SK-MEL-5 (cell line): Measurements from ENCODE around the gene PARP16. TPM values are rescaled to one million over a fixed set of nuclear protein-coding genes. Genes with fewer than 3 reads are reported as not detected.

ENCODE experiments used
- DNase-seq: peaks from one replicate; pipeline ENCODE4 v3.0.0-alpha.2; 2016; ENCODE audit warnings: low read depth, low spot score
- in situ Hi-C: cut with HindIII; loops from 2 replicates; pipeline ENCODE4 v1.10.0; 2016; ENCODE audit warnings: low sequenced_read_pairs, high pct_unique_total_duplicates, low pct_unique_long_range_greater_than_20kb
- small RNA-seq, 2 experiments: library from RNA; depleted of rRNA; stranded (forward); fragments of <200 nt; gene quantifications; one replicate each; pipeline ENCODE3, GENCODE V24; 2014
- total RNA-seq: library from RNA; depleted of rRNA; stranded (reverse); fragments of >200 nt; shearing (Covaris generic); gene quantifications from 2 replicates; pipeline ENCODE4 v1.2.3, GENCODE V29; 2014; rRNA removed

PARP16 gene
- total RNA-seq, 1 experiment from 2014 or later, result 7.4 TPM

DNA sequence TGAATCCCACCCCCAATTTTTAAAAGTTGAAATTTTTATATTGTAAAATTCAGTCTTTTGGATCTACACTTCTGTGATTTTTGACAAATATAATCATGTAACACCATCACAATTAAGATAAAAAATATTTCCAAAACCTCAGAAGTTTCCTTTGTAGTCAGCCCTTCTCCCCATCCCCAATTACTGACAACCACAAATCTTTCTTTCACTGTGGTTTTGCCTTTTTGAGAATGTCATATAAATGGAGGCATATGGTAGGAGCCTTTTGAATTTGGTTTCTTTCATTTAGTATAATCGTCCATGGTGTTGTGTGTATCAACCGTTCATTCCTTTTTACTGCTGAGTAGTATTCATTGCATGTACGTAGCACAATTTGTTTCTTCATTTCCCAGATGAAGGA, 67.5 kb downstream of the PARP16 start:
- in situ Hi-C loops, result no loop called here
- no peak for DNase-seq

DNA sequence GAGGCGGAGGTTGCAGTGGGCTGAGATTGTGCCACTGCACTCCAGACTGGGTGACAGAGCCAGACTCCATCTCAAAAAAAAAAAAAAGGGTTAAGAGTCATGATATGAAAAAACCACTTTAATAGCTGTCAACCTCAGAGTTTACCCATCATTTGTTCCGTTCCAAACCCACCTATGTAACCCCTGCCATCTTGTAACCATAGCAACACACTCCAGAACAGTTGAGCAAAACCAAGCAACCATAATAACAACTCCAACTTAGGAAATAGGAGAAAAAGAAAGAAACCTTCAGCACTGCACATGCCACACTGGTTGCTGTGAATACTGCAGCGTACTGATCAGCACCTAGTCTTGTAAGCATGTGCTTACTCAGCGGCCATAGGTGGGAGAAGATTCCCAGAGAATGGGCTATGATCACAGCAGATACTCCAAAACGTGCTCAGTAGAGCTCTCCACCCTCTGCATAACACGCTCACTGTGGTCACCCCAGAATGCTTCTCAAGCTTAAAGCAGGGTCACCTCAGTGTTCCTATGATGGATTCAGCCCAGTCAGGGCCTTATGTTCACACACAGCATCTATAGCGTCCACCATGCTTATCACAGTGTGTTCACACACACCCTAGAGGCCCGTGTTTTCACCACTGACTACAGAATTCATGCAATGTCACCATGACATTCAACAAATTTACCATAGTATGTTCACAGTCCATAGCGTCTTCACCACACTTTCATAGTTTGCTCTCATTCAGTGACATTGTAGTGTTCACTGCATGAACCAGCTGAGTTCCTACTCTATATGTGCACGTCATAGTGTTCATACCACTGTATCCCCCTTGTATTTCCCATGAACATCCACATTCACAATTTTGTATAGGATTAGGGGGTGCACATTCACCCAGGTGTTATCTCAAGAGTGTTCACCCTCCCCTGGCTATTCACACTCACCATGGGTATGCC, 68.9 kb downstream of the PARP16 start:
- in situ Hi-C loops, result no loop called here
- DNase-seq, result no peak

DNA sequence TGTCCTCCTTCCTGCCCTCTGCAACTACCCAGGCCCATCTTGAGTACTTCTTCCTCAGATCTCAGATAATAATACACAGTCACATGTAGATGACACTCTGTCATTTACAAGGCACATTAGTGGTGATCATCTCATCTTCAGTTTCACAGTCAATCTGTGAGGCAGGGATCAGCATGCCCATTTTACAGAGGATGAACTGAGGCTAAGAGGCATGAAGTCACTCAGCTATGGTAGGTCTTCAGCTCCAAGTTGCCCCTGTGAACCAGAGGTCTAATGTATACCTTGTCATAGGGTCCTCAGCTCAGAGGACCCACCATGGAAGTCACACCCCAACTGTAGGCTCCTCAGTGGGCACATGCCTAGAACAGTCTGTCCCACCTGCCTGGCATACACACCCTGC, 71.2 kb downstream of the PARP16 start:
- DNase-seq, result no peak
- in situ Hi-C loops, result no loop called here

DNA sequence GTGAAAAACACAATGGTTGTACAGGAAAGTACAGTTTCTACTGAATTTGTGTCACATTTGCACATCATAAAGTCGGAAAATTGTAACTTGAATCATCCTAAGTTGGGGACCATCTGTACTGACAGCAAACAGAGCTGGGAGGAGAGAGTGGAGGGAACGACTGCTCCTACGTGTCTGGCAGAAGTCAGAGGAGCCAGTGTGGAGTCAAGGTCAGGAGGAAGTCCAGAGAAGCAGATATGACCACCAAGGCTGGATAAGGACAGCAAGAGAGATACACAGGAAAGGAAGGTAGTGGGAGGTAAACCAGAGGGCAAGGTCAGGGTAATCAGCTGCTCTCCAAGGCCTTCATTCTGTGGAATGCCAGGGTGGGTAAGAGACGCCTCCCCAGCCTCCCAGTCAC, 72.7 kb downstream of the PARP16 start:
- in situ Hi-C loops, result no loop called here
- no peak for DNase-seq

DNA sequence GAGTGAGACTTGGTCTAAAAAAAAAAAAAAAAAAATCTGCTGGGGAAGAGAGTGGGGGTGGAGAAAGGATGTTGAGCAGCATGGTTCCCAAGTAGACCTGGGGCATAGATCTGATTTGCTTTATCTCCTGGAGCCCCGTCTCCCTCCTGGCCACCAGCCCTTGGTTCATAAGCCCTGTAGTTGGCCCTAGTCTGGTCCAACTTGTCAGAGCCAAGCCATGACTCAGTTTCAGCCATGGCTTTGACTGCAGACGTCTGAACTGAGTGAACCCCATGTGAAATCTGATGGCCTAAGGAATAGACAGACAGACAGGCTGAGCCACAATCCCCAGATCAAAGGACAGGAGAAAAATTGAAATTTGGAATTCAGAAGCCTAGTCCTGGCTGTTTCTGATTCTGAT, 73.4 kb downstream of the PARP16 start:
- in situ Hi-C loops, result no loop called here
- DNase-seq, result no peak

DNA sequence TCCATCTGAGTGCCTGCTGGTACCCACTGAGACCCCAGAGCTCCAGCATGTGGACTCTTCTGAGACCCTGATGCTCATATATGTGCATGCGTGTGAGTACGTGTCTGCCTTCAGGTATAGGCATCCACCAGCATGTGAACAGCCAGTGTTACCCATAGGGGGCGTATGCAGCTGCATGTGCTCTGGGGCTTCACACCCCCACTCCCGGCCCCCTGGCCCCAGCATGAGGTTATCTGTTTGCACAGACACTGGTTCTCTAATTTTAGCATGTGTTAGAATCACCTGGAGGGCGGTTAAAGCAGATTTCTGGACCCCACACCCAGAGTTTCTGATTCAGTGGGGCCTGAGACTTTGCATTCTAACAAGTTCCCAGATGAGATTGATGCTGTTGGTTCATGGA, 74.6 kb downstream of the PARP16 start:
- DNase-seq, result peak; percentile 66
- in situ Hi-C loops, result no loop called here

DNA sequence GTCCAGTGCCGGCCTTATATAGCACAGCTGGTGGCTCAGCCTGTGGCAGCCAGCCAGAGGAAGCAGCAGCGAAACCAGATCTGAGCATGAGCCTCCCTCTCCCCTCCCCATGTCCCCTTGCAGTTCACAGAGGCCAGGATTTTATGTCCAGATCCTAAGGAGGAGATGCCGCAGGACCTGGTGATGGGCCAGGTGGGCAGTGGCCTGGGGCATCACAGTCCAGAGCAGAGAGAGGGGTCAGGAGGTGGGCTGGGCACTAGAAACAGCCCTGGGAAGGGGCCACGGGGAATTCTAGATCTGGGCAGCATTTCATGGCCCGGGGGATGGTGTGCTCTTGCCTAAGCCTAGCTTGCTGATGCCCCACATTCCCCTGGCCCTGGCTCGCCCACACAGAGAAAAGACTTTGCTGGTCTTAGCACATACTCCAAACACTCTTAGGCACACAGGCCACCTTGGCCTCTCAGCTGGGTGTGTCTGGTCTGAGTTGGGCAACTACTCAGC, 75.2 kb downstream of the PARP16 start:
- no peak for DNase-seq
- in situ Hi-C loops, result no loop called here

DNA sequence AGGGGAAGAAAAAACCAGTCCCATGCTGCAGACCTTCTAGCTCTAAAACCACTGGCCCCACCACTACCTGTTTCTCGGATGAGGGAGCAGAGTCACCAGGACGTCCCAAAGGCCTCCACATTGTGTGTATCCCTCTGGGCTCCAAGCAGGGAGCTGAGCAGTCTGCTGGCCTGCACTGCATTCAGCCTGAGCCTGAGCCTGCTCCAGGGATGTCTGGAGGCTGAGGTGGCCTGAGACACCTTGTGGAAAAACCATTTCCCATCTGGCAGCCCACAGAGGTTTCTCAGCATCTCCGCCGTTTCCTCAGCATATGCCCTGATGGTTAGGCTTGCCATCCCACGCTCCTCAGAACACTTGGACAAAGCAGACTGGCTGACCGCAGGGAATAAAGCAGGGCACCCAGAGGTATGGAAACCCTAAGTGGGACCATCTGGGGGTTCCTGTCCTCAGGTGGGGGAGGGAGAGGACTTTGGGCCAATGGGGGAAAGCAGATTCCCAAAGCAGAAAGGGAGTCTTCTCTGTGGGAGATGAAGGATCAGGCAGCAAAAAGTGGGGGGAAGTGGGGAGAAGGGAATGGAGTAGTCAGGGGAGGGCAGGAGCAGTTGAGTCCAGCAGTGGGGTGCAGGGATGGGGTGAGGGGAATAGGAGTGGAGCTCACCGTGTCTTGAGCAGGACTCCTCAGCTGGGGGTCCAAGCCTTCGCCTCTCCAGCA, 75.8 kb downstream of the PARP16 start, which contains the start of gene CILP:
TSS of gene CILP (minus strand) at position 704 of the 712 bp plus-strand sequence. CDS start 1,718 bp downstream, outside the sequence.
- in situ Hi-C loops, result no loop called here
- no peak for DNase-seq

DNA sequence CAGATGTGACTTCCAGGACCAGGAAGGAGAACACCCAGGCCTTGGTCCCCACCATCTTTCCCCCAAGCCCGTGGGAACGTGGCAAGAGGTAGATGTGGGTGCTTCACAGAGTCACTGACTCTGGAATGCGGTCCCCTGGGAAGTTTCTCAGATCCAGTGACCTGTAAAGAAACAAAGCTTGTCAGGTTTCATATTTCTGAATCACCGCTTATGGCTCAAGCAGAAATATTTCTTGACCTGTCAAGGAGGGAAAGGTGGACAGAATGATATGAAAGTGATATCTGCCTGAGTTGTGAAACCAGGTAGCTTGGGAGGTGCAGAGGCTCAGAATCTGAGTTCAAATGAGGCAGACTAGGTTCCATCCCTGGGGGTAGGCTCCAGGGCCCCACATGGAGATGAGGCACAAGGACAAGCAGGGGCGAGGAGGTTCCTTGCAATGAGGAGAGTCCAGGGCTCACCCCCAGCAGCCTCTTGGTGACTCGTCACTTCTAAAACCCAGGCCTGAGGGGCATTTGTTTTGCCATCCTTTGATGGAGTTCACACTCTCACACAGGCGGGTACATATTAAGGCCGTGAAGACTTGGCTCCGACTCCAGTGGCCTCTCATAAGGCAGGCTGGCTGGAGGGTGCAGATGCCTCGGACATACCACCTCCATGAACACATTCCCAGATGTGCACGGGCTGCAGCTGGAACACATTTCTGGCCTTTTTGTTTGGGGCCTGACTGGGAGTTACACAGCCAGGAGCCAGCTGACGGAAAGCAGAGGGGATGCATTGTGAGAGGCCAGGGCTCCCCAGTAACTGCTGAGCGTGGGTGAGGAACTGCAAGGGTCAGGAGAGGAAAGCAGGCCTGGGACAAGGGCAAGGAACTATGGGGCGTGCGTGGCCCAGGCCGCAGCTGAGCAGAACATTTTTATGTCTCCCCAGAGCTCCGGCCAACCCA, 76.7 kb downstream of the PARP16 start:
- in situ Hi-C loops, result no loop called here
- DNase-seq, result no peak

DNA sequence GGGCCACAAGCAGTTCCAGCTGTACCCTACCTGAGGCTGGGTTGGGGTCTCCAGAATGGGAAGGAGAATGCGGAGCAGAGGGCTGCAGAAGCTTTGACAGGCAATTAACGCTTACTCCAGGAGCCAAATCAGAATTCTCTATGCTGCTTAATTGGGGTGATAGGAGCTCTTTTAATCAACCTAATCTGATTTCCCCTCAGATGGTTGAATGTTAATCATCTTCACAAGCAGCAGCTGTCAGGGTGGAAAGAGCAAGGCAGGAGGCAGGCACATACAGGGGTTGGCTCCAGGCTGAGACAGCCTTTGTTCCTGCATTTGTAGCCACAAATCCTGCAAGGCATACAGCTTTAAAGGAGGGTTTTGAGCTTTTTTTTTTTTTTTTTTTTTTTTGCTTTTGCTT, 78.0 kb downstream of the PARP16 start:
- in situ Hi-C loops, result no loop called here
- DNase-seq, result no peak

Small RNA genes within 50 kb of the gene (small RNA-seq; reads per million reads assigned to genes)
- gene AC068213.1 (0 reads per million in 2 experiments), gene RNU5A-1 (128,785 to 761,052 reads per million in 2 experiments), gene RNU5B-1 (5,838 to 50,762 reads per million in 2 experiments), gene RNU6-686P (0 reads per million in 2 experiments), gene SNORA24B (0.06 to 0.24 reads per million in 2 experiments)

Other genes starting within 250 kb of the PARP16 start
- gene SLC51B, start 241.5 kb downstream of the PARP16 start, total RNA-seq, result 0.24 TPM in 1 of 2 replicates, not detected in the other
- not detected in 2 replicates for gene RASL12, start 218.9 kb downstream of the PARP16 start, total RNA-seq
- gene KBTBD13, start 210.1 kb downstream of the PARP16 start, total RNA-seq, result not detected in 2 replicates
- 31.1 and 31.5 TPM in 2 replicates for gene UBAP1L, start 171.7 kb downstream of the PARP16 start, total RNA-seq
- 25.5 and 27.5 TPM in 2 replicates for gene PDCD7, start 153.1 kb downstream of the PARP16 start, total RNA-seq
- gene CLPX, start 101.5 kb downstream of the PARP16 start, total RNA-seq, result 44.6 and 46.2 TPM in 2 replicates
- gene CILP, start 75.4 kb downstream of the PARP16 start, total RNA-seq, result 0.13 TPM in 1 of 2 replicates, not detected in the other
- gene RNU5A-1, start 9.2 kb upstream of the PARP16 start, total RNA-seq, result not detected in 2 replicates
- gene RNU5B-1, start 17.8 kb upstream of the PARP16 start, total RNA-seq, result not detected in 2 replicates
- 0.13 and 0.24 TPM in 2 replicates for gene IGDCC3, start 91.1 kb upstream of the PARP16 start, total RNA-seq
- gene IGDCC4, start 136.1 kb upstream of the PARP16 start, total RNA-seq, result 0.13 and 0.42 TPM in 2 replicates
- gene DPP8, start 230.8 kb upstream of the PARP16 start, total RNA-seq, result 17.4 and 23.2 TPM in 2 replicates
- 154 and 171 TPM in 2 replicates for gene HACD3, start 243.6 kb upstream of the PARP16 start, total RNA-seq